Measurements from ENCODE around the gene VAMP2. TPM values are rescaled to one million over a fixed set of nuclear protein-coding genes. Genes with fewer than 3 reads are reported as not detected.

The VAMP2 gene
- total and polyA plus RNA-seq, 9 of the 15 experiments (the other 6 are each of a cell fraction or from before 2014, with no cell fraction given): 2.3 to 31.8 (median 6.0) TPM

DNA sequence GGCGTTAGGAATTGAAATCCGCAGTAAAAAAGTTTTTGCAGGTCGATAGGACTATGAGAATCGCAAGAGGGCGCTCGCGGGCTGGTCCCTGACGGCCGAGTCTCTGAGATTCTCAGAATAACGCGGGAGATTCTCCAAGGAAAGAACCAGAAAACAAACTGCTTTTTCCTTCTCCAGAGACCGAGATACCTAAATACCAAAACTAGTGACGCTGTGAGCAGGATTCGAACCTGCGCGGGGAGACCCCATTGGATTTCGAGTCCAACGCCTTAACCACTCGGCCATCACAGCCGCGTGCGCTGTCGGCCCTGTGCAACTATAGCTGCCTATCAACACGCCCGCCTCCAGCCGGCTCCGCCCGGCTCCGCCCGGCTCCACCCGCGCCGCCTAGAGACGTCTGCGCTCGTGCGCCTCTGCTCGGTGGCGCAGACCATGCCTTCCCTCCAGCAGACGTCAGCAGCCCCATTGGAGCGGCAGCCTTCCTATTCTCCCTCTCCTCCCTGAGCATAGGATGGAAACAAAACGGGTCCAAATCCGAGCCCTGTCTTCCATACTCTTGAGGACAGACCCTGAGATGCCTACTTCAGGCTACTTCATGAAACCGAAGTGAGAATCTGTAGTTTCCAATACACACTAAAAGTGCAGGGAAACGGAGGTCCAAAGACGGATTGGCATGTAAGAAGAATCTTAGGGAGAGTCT lies 23.9 kb downstream of the VAMP2 start (continued):
- no peak for TF ChIP-seq GTF2B (IDR thresholded peaks at IDR 0.05; ENCODE audit: extremely low read depth, insufficient read length)
- TF ChIP-seq, protein P1, sequence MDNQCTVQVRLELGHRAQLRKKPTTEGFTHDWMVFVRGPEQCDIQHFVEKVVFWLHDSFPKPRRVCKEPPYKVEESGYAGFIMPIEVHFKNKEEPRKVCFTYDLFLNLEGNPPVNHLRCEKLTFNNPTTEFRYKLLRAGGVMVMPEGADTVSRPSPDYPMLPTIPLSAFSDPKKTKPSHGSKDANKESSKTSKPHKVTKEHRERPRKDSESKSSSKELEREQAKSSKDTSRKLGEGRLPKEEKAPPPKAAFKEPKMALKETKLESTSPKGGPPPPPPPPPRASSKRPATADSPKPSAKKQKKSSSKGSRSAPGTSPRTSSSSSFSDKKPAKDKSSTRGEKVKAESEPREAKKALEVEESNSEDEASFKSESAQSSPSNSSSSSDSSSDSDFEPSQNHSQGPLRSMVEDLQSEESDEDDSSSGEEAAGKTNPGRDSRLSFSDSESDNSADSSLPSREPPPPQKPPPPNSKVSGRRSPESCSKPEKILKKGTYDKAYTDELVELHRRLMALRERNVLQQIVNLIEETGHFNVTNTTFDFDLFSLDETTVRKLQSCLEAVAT (IDR thresholded peaks at IDR 0.05): no peak
- TF ChIP-seq ZNF586 (CRISPR knock-in tag; conservative IDR thresholded peaks at IDR 0.05): no peak
- TF ChIP-seq HNRNPLL (IDR thresholded peaks at IDR 0.05; ENCODE audit: low read depth, low read length, poor library complexity, severe bottlenecking): peak; percentile 25
- TF ChIP-seq ZNF79 (CRISPR knock-in tag; IDR thresholded peaks at IDR 0.05; ENCODE audit: low read depth): no peak
- peak; percentile 57 for TF ChIP-seq CTCFL (IDR thresholded peaks at IDR 0.05; ENCODE audit: borderline replicate concordance, insufficient read depth, low read depth, low read length, poor library complexity, severe bottlenecking)
- TF ChIP-seq, protein P2, sequence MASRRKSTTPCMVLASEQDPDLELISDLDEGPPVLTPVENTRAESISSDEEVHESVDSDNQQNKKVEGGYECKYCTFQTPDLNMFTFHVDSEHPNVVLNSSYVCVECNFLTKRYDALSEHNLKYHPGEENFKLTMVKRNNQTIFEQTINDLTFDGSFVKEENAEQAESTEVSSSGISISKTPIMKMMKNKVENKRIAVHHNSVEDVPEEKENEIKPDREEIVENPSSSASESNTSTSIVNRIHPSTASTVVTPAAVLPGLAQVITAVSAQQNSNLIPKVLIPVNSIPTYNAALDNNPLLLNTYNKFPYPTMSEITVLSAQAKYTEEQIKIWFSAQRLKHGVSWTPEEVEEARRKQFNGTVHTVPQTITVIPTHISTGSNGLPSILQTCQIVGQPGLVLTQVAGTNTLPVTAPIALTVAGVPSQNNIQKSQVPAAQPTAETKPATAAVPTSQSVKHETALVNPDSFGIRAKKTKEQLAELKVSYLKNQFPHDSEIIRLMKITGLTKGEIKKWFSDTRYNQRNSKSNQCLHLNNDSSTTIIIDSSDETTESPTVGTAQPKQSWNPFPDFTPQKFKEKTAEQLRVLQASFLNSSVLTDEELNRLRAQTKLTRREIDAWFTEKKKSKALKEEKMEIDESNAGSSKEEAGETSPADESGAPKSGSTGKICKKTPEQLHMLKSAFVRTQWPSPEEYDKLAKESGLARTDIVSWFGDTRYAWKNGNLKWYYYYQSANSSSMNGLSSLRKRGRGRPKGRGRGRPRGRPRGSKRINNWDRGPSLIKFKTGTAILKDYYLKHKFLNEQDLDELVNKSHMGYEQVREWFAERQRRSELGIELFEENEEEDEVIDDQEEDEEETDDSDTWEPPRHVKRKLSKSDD (conservative IDR thresholded peaks at IDR 0.05; ENCODE audit: low read length): no peak
- no peak for TF ChIP-seq ZNF3 (CRISPR knock-in tag; IDR thresholded peaks at IDR 0.05)
- TF ChIP-seq, protein P3, sequence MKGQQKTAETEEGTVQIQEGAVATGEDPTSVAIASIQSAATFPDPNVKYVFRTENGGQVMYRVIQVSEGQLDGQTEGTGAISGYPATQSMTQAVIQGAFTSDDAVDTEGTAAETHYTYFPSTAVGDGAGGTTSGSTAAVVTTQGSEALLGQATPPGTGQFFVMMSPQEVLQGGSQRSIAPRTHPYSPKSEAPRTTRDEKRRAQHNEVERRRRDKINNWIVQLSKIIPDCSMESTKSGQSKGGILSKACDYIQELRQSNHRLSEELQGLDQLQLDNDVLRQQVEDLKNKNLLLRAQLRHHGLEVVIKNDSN (CRISPR knock-in tag; IDR thresholded peaks at IDR 0.05): no peak
- TF ChIP-seq HNRNPH1 (optimal IDR thresholded peaks at IDR 0.05; ENCODE audit: low read depth, low read length): no peak
- no peak for TF ChIP-seq RERE (CRISPR knock-in tag; IDR thresholded peaks at IDR 0.05; ENCODE audit: borderline replicate concordance)
